ENCODE data around the gene ATXN2.

The ATXN2 gene

DNA sequence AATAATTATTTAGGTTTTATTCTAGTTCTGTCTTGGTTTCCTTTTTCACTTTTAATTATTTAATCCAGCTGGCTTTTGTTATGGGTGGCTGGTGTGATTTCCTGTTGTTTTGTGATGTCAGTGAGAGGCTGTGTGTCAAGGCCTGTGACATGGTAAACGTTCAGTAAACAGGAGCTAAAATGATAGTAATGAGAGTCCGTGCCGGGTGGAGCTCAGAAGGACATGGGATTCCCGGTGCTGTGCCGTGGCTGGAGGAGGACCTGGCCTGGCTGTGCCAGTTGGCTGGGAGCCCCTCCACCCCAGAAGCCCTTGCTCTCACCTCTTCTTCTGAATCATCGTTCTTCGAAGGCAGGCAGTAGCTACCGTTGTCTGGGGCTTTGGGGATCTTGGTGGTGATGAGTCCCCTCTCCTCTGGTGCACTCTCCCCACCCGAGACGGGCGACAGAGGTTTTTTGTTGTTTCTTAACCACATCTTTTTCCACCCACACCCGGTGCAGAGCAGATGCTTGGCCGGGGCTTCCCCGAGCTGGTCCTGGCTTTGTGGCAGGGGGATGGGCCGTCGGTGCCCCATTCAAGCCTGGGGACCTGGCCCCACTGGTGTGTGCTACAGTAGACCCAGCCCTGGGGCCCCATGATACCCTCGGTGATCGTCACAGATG is 164.3 kb downstream of the ATXN2 start:
- ChIA-PET POLR2A (interaction anchor here (0.5 to 2.2 kb wide), 6 partner anchors 10 to 31 kb away, joined by 3 to 16 read pairs (median 5); no protein-coding TSS in a partner anchor), CTCF (interaction anchor here (3.0 to 44.4 kb wide), 4 partner anchors 10 to 30 kb away, joined by 16 to 1216 read pairs (median 36); partner anchors contain the start of gene SH2B3)
- DNase-seq (ENCODE audit: extremely low spot score) = peak; percentile 76
- TF ChIP-seq, protein P1, sequence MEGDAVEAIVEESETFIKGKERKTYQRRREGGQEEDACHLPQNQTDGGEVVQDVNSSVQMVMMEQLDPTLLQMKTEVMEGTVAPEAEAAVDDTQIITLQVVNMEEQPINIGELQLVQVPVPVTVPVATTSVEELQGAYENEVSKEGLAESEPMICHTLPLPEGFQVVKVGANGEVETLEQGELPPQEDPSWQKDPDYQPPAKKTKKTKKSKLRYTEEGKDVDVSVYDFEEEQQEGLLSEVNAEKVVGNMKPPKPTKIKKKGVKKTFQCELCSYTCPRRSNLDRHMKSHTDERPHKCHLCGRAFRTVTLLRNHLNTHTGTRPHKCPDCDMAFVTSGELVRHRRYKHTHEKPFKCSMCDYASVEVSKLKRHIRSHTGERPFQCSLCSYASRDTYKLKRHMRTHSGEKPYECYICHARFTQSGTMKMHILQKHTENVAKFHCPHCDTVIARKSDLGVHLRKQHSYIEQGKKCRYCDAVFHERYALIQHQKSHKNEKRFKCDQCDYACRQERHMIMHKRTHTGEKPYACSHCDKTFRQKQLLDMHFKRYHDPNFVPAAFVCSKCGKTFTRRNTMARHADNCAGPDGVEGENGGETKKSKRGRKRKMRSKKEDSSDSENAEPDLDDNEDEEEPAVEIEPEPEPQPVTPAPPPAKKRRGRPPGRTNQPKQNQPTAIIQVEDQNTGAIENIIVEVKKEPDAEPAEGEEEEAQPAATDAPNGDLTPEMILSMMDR (IDR thresholded peaks at IDR 0.05; ENCODE audit: control extremely low read depth, extremely low read depth, low read depth, missing control alignments) = no peak

DNA sequence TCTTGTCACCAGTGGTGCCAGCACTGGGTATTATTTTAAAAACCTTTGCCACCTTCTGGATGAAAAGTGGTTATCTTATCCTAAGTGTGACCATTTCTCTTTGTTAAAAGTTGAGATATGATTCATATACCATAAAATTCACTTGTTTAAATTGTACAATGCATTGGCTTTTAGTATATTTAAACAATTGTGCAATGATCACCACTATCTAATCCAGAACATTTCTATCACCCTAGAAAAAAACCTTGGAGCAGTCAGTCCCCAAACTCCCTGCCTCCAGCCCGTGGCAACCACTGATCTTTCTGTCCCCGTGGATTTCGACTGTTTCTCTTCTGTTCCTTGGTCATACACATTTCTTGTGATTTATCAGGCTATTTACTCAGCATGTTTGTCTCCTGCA is 165.1 kb downstream of the ATXN2 start:
- no peak for DNase-seq (ENCODE audit: extremely low spot score)
- CTCF ChIA-PET = interaction anchor here (3.0 to 44.4 kb wide), 4 partner anchors 9 to 29 kb away, joined by 16 to 1216 read pairs (median 36); partner anchors contain the start of gene SH2B3
- POLR2A ChIA-PET = interaction anchor here (0.5 to 2.2 kb wide), 3 partner anchors 10 to 26 kb away, joined by 3 to 16 read pairs (median 5); no protein-coding TSS in a partner anchor
- TF ChIP-seq, protein P1 (IDR thresholded peaks at IDR 0.05; ENCODE audit: control extremely low read depth, extremely low read depth, low read depth, missing control alignments) = no peak

DNA sequence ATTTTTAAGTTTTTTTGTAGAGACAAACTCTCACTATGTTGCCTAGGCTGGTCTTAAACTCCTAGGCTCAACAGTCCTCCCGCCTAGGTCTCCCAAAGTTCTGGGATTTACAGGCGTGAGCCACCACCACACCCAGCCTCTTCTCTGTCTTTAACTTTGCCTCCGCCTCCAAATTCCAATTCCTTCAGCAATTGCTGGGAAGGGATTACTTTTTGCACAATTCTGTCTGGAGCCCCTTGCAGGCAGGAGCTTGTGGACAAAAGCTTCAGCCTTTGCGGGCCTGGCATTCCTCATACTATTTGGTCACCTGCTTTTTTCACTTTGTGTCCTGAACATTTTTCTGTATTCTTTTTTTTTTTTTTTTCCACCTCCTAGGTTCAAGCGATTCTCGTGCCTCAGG is 167.3 kb downstream of the ATXN2 start:
- TF ChIP-seq, protein P1 (IDR thresholded peaks at IDR 0.05; ENCODE audit: control extremely low read depth, extremely low read depth, low read depth, missing control alignments) = no peak
- ChIA-PET POLR2A (no interaction called here), CTCF (interaction anchor here (1.2 to 44.4 kb wide), 6 partner anchors 10 to 98 kb away, joined by 3 to 1216 read pairs (median 5); partner anchors contain the start of gene SH2B3)
- DNase-seq (ENCODE audit: extremely low spot score) = no peak

DNA sequence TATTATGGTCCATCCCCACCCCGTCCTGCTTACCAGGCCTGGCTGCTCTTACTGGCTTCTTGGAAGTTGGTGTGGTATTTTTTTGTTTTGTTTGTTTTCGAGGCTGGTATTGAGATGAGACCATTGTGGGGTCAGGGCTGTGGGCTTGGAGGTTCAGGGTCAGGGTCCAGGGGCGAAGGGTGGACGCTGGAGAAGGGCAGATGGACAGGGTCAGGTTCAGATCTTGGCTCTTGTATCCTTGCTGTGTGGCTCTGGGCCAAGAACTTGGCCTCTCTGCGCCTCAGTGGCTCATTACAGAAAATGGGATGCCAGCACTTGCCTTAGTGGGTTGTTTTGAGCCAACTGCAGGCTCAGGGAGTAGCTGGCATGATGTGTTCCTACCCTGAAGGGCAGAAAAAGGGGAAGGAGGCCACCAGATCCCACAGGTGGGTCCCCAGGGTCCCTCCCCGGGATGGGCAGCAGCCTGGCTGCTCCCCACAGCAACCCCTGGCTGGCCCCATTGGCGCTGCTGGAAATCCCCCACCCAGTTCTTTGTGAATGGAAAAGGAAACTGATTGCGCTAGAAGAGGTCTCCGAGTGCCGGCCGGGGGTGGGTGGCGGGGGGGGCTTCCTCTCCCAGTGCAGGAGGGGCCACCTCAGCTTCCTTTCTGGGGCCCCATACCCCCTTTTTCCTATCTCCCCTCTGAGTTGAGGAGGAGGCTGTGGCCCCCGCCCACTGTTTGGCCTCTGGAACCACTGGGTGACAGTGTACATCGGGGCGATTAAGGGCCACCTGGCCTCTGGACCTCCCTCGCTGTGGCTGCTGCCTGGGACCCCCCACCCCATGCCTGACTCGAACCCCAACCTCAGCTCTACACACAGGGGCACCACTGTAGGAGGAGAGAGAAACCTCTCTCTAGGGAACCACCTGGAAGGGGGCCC is 168.4 kb downstream of the ATXN2 start:
- DNase-seq (ENCODE audit: extremely low spot score) = peak; percentile 69
- TF ChIP-seq, protein P1 (IDR thresholded peaks at IDR 0.05; ENCODE audit: control extremely low read depth, extremely low read depth, low read depth, missing control alignments) = no peak
- CTCF ChIA-PET = interaction anchor here (1.2 to 44.4 kb wide), 10 partner anchors 11 to 99 kb away, joined by 3 to 1216 read pairs (median 5); partner anchors contain the start of gene SH2B3
- POLR2A ChIA-PET = interaction anchor here (0.6 kb wide), 1 partner anchor 137 kb away, joined by 5 read pairs; no protein-coding TSS in a partner anchor

DNA sequence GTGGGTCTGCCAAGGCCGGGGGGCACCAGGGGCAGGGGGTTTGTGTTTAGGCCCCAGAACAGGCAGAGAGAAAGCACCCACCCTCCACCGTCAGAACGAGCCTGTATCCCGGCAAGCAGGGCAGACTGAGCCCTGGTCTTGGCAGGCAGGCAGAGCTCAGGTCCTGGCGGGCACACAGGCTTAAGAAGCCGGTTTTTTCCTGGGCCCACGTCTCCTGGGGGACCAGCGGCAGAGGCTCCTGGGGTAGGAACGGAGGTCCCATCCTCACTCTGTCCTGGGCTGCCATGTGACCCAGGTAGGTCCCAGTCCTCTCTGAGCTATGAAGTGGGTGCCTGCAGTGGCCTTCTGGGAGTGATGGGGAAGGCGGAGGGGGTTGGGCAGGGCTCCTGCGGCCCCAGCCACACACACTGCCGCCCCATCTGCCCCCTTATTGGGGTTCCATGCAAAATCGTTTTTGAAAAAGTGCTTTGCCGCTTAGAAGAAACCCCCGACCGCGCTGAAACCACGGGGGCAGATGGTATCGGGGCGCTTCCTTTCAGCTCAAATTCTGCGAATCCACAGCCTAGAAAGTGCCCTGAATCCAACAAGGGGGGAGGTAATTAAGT is 169.2 kb downstream of the ATXN2 start:
- ChIA-PET CTCF (interaction anchor here (1.3 to 44.4 kb wide), 6 partner anchors 12 to 25 kb away, joined by 3 to 1216 read pairs (median 7); partner anchors contain the start of gene SH2B3), POLR2A (interaction anchor here (0.6 to 1.2 kb wide), 2 partner anchors 15 to 136 kb away, joined by 4 to 5 read pairs; no protein-coding TSS in a partner anchor)
- DNase-seq (ENCODE audit: extremely low spot score) = peak; percentile 59
- TF ChIP-seq, protein P1 (IDR thresholded peaks at IDR 0.05; ENCODE audit: control extremely low read depth, extremely low read depth, low read depth, missing control alignments) = no peak
